Limb (tissue), 2 donors: ENCODE measurements around the gene ACAT2.
"Not testable (repeated sequence)": the region's sequence is repeated elsewhere in the genome, so short reads cannot be mapped to it uniquely, and the experiment has no call there.

Source experiments
- DNase-seq, 2 donors: peaks; one replicate each; pipeline ENCODE4 v3.0.0-alpha.2; 2016; ENCODE audit errors: extremely low spot score in 2 of 2

ACAT2 gene

DNA sequence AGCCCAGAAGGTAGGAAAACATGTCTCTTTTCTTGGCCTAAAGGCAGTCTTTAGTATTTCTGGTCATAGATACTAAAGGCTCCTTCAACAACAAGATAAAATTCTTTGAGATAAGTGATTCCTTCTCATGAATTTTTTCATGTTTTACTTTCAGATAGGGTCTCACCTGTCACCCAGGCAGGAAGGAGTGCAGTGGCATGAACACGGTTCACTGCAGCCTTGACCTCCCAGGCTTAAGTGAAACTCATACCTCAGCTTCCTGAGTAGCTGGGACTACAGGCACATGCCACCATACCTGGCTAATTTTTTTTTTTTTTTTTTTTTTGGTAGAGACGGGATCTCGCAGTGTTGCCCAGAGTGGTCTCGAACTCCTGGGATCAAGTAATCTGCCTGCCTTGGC, 47.3 kb downstream of the ACAT2 start:
- DNase-seq = no peak

DNA sequence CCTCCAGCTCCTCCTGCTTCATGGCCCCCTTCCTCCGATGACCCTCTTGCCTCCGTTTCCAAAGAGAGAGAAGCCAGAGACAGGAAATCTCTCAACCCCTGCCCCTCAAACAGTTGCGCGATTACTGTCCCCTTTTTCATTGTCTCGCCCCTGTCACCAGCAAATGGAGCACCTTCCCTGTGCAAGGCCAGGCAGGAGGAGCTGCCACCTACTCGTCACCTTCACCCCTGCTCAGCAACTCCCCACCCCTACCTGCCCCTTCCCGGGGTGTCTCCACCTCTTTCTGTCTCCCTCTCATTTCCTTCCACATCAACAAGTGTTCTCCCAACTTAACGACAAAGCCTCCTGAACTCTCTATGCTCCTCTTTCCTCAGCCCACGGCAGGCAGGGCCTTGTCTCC, 51.9 kb downstream of the ACAT2 start:
- DNase-seq = no peak

DNA sequence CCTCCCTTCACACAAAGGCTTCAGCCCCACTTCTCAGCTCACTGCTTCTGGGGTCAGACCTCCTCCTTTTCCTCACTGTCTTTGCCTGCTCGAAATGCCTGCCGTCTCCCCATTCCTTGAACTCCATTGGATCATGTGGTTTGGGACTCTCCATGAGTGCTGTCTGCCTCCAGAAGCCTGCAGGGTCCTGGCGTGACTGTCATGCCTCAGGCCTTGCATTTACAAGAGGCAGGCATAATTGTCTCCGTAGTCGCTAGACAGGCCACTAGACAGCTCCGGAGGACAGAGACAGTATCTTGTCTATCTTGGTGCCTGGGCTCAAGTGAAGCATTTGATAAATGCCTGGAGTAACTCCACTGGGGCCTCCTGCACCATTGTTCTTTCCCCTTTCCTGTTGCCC, 53.6 kb downstream of the ACAT2 start:
- no peak for DNase-seq

DNA sequence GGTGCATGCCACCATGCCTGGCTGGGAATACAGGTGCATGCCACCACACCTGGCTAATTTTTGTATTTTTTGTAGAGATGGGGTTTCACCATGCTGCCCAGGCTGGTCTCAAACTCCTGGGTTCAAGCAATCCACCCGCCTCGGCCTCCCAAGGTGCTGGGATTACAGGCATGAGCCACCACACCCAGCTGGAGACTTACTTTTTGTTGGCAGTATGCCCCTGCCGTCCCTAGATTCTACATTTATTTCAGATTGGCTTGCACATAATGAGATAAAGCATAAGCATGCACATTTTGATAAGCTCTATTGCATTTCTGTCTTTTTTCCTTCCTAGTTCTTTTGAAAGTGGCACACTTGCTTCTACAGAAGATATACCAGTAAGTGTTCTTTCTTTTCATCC, 54.9 kb downstream of the ACAT2 start:
- not testable (repeated sequence) for DNase-seq

DNA sequence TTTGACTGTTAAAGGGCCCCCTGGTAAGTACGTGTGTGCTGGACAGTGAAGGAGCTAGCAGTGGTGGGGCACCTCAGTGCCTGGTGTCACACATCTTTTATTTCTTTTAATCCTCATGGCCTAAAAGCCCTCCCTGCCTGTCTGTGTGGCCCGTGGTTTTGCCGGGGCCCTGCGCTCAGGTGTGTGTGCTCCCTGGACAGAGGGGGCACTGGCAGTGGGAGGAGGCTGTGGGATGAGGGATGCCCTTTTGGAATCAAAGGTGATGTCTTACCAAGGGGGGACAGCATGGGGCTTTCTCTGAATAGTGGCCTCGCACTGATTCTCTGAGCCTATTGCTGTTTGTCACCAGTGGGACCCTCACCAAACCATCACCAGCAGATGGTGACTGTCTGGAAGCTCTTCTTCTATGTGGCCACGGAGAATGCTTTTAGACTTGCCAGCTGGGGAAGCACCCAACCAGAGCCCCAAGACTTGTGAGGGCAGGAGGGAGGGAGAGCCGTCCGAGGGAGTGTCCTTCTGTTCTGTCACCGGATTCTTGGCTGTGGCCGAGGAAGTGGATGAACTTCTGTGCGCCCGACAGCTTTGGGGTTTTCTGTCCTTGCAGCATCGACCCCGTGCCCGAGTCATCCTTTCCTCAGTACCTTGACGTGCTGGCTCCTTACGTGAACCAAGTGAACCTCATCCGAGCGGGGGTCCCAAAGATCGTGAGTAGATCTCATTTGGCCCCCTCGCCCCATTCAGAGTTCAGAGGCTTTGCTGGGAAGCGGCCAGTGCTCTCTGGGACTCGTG, 56.3 kb downstream of the ACAT2 start:
- DNase-seq = no peak

DNA sequence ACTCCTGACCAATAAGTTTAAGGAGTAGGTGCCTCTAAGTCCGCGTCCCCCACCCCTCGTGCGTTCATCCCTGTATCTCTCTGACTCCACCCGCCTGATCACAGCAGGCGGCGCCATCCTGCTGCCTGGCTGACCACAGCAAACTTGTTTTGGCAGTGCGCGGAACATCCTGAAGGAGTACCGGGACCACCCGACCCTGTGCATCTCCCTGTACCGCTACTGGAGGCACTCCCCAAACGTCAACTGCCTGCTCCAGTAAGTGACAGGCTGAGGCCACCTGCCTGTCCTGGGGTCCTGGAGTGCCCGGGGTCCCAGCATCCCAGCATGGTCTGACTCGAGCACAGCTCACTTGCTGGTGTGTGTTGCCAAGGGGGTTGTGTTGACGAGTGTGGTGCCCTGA, 57.3 kb downstream of the ACAT2 start:
- DNase-seq = no peak

DNA sequence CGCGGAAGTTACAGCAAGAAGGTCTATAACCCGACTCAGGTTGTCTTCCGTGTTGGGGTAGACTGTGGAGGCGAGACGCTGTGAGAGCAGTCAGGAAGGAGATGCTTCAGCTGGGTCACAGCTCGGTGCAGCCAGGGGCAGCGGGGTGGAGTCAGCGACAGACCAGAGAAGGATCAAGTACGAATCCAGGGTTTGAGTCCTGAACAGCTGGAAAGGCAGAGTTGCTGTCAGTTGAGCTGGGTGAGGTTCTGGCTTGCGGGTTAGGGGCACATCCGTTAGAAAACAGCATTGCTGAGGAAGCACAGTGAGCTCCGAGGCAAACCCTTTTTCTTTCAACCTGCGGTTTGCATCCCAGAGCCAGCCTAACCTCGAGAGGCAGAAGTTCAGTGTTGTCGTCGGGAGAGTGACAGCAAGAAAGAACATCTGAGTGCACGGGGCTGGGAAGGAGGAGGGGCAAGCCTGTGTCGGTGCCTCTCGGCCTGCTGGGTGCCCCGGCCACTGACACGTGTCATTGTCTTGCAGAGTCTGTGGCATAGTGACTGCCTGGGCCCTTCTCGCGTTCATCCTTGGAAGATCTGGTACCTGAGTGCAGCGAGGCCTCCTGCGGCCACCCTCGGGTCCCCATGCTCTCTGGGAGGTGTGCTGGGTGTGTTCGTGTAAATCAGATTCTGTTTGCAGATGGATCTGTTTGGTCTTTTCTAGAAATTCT, 58.2 kb downstream of the ACAT2 start:
- no peak for DNase-seq

DNA sequence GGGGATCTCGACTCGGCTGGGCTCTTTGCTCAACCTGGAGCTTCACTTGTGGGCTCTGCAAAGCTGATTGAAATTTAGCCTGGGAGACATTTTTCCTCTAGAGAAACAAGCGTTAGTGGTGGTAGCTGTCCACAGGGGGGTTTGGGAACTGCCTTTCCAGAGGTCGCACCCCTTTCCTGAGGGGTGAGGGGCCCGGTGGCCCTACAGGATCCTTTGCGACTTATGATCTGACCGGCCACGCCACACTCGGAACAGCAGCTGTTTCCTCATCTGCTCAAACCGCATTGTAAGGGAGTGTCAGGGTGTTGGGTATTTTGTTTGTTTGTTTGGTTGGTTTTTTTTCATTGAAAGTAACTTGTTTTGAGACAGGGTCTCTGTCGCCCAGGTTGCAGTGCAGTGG, 59.3 kb downstream of the ACAT2 start:
- DNase-seq = no peak

DNA sequence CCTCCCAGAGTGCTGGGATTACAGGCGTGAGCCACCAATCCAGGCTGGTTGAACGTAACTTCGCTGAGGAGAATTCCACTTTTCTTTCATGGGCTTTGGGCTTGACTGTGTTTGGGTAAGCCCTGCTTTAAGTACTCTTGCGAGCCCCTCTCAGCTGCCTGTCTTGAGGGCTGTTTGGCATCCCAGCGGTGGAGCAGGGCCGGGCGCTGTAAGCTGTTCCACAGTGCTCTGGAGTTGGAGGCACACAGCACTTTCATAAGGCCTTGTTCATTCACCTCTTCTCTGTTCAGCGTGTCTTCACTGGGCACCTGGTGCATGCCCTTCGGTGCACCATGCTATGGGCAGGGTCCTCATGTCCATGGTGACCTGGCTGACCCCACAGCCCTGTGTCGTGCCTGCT, 59.9 kb downstream of the ACAT2 start:
- no peak for DNase-seq

DNA sequence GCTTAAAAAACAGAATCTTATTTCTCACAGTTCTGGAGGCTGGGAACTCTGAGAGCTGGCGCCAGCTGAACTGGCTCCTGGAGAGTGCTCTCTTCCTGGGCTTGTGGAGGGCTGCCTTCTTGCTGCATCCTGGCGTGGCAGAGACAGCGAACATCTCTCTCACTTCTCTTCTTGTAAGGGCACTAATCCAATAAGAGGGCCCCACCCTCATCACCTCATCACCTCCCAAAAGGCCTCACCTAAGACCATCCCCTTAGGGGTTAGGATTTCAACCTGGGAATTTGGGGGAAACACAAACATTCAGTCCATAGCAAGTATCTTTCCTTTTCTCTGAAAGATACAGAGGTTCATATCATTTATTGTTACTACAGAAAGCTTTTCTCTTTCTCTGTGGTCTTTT, 62.1 kb downstream of the ACAT2 start:
- no peak for DNase-seq

DNA sequence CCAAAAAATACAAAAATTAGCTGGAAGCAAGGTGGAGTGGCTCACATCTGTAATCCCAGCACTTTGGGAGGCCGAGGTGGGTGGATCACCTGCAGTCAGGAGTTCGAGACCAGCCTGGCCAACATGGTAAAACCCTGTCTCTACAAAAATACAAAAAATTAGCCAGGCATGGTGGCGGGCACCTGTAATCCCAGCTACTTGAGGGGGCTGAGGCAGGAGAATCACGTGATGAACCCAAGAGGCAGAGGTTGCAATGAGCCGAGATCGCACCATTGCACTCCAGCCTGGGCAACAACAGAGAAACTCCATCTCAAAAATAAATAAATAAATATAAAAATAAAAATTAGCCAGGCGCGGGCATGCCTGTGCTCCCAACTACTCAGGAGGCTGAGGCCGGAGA, 62.8 kb downstream of the ACAT2 start:
- DNase-seq = not testable (repeated sequence)

DNA sequence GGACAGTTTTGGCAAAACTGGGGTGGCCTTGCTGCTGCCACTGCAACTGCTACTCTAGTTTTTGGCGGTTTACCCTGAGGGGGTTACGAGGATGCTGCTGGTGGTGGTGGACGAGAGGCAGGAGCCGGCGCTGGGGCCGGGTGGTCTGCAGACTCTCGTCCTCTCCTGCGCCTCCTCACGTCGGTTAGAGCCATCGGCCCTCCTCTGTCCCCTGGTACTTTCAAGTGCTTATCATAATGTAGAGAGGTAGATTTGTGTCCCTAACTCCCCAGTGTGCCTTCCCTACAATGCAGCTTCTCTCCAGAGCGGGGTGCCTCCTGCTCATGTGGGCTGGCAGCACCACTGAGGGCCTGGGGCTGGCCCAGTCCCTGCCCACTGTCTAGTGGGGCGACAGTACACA, 64.2 kb downstream of the ACAT2 start:
- no peak for DNase-seq

DNA sequence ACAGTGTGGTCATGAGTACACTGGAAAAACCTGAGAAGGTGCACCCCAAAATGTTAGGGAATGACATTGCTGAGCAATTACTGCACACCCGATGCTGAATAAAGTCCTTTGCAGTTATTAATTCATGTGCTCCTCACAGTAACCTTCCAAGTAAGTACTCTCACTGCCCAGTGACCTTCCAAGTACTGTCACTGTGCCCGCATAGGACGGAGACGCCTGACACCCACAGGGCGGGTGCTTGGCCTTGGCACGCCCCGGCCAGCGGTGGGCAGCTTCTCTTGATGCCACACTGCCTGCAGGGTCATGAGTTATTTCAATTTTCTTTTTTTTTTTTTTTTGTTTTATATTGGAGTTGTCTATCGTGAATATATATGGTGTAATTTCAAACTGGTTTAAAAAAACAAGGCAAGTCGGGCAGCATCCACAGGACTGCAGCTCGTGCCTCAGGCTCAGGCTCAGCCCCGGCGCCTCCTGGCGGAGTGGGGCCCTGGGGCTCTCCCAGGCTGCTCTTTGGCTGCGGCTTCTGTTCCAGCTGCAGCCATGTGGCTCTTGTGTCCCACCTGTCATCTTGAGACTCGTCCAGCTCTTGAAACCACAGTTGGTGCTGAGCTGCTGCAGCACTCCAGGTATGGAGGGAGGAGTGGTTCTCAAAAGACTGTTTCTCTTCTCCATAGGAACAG, 65.3 kb downstream of the ACAT2 start:
- DNase-seq = no peak

DNA sequence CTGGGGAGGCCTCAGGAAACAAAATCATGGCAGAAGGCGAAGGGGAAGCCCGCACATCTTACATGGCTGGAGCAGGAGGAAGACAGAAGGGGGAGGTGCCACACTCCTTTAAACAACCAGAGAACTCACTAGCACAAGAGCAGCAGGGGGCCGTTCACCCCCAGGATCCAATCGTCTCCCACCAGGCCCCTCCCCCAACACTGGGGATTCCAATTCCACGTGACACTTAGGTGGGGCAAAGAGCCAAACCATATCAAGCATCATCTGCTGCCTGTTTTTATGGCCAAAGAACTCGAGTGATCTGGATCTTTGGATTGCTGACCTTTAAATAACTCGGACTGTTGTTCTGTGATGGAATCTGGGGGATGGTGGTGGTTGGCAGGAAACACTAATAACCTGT, 66.2 kb downstream of the ACAT2 start:
- no peak for DNase-seq
